Prostate gland (tissue), 2 donors: ENCODE measurements around the gene PCBP1.

ENCODE experiments used
- POLR2A ChIP-seq: fragments of 450-650 bp; IDR thresholded peaks from one replicate; pipeline ENCODE4 v1.6.1; 2016; ENCODE audit warnings: antibody characterized with exemption, mild to moderate bottlenecking
- TF ChIP-seq, protein P1 (sequence below), 4 experiments: fragments of 200-600 bp in 2 of 4; fragments of 450-650 bp in 2 of 4; sonication (generic) in 2 of 4; IDR thresholded peaks; 1 replicate in 3 of 4; 2 replicates in 1 of 4; pipeline ENCODE4 v1.5.1; 2016 to 2019; ENCODE audit warnings: antibody characterized with exemption in 4 of 4, mild to moderate bottlenecking in 2 of 4, moderate library complexity in 2 of 4

- TF ChIP-seq, protein P1, sequence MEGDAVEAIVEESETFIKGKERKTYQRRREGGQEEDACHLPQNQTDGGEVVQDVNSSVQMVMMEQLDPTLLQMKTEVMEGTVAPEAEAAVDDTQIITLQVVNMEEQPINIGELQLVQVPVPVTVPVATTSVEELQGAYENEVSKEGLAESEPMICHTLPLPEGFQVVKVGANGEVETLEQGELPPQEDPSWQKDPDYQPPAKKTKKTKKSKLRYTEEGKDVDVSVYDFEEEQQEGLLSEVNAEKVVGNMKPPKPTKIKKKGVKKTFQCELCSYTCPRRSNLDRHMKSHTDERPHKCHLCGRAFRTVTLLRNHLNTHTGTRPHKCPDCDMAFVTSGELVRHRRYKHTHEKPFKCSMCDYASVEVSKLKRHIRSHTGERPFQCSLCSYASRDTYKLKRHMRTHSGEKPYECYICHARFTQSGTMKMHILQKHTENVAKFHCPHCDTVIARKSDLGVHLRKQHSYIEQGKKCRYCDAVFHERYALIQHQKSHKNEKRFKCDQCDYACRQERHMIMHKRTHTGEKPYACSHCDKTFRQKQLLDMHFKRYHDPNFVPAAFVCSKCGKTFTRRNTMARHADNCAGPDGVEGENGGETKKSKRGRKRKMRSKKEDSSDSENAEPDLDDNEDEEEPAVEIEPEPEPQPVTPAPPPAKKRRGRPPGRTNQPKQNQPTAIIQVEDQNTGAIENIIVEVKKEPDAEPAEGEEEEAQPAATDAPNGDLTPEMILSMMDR (IDR thresholded peaks at IDR 0.05): no peak
- no peak for TF ChIP-seq POLR2A
These were observed 13.8 kb upstream of the PCBP1 start for GRCh38 chr2:70073493-70073892.
